ENCODE data around the gene PIK3C2A.
A peak's percentile ranks its signal among the peaks of the same experiment; 100 is the strongest.

Gene PIK3C2A

DNA sequence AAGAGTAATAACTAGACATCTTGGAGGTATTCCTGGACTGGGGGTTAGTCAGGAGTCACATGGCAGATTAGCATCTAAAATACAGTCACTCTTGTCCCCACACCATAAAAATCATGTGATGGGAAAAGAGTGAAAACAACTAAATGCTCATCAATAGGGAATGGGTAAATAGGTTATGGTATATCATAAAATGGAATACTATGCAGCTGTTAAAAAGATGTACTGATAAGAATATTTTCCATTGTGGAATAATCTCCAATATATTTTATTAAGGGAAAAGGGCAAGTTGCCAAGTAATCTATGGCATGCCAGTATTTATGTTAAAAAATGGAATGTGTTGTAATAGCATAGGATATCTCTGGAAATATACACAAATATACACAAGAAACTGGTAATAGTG lies 6.6 kb upstream of the PIK3C2A start:
- no peak for DNase-seq

DNA sequence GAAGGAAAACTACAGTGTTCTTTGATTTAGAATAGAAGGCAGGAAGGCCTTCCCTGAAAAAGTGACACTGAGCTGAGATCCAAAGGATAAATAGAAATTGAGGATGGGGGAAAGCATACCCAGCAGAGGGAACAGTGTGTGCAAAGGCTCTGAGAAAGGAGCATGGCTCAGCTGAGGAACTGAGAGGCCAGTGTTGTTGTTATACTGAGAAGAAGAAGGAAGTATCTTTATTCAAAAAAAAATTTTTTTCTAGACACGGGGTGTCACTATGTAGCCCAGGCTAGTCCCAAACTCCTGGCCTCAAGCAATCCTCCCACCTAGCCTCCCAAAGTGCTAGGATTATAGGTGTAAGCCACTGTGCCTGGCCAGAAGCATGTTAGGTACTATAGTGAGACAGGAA lies 3.5 kb upstream of the PIK3C2A start:
- no peak for DNase-seq

DNA sequence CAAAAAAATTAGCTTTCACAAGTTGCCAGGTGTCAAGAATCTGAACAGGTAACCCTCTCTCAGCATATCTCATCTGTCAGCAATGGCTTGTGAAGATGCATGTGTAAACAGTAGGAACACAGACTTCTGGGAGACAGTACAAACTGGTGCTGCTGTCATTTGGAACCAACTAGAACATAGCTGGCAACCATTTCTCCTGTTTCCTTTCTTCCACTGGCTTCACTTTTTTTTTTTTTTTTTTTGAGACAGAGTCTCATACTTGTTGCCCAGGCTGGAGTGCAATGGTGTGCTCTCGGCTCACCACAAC lies 2.1 kb upstream of the PIK3C2A start:
- DNase-seq: no peak

DNA sequence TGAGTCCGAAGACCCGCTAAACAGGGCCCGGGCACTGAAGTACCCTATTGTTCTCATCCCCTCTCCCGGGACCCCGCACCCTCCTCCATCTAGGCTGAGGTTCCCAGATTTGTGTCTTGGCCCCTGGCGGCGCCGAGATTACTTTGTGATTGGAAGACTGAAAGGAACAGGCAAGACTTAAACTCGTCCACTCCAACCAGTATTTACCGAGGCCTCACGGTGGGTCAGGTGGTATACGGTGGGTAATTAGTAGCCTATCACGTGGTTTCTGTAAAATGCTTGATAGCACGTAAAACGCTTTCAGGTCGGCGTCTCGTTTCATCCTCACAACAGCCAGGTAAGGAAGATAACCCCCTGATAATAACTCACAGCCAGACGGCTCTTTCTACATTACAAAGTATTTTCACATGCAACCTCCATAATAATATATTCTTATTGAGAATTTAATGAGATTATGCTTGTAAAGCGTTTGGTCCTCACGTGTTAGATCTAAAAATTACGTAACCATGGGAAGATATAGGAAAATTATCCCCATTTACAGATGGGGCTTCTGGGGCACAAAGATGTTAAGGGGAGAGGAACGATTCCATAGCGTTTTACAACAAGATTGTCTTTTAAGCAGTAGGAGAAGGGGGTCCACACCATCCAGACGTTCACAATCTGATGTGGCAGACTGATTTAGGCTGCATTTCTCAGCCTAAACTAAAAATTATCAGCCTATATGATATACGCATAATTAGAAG lies 642 bp upstream of the PIK3C2A start:
- peak; percentile 49 for DNase-seq

DNA sequence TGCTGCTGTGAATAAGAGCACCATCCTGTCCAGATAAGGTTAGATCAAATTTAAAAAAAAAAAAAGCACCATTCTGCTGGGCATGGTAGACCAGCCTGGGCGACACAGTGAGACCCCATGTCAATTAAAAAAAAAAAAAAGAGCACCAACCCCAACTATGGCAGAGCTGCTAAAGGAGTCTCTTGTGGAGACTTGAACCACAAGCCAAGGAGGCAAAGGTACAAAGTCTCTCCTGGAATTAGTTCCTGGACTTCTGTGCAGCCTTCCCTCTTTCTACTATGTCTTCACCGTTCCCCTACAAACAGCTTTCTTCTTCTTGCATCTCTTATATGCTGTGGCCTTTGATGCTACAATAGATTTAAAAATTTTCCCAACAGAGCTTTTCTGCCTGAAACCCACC lies 1.3 kb downstream of the PIK3C2A start:
- no peak for DNase-seq

DNA sequence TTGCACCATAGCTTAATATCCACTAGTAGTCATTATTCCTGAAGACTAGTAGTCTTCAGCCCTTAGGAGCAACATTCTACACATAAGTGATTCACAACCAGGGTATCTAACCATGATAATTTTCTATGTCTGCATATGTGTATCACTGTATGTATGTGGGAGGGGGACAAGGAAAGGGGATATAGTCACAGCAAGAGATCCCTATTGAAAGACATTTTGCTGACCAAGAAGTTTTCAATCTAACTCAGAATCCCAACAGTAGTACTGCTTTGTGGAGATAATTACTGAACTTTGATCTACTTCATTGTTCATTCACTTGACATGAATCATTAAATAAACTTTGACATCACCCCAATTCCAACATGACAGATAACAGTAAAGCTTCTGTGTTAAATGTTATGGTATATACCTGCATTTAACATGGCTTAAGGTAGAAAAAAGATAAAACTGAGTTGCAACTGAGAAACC lies 10.3 kb downstream of the PIK3C2A start:
- no peak for DNase-seq

DNA sequence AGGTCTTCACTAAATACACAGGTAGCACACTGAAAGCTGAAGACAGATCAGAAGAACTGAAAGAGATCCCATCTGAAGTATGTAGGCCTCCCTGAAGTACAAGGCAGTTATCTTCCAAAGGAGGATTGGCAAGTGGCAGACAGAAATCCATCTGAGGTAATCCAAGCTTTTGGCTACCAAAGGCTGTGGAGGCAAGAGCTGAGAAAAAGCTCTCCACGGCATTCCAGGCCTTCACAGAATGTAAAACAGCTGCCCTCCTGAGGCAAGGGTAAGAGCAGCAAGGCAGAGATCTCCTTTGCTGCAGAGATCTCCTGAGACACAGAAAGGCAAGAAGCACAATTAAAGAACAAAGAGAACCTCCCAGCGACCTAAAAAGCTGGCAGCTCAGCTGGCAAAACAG lies 19.1 kb downstream of the PIK3C2A start:
- no peak for DNase-seq

DNA sequence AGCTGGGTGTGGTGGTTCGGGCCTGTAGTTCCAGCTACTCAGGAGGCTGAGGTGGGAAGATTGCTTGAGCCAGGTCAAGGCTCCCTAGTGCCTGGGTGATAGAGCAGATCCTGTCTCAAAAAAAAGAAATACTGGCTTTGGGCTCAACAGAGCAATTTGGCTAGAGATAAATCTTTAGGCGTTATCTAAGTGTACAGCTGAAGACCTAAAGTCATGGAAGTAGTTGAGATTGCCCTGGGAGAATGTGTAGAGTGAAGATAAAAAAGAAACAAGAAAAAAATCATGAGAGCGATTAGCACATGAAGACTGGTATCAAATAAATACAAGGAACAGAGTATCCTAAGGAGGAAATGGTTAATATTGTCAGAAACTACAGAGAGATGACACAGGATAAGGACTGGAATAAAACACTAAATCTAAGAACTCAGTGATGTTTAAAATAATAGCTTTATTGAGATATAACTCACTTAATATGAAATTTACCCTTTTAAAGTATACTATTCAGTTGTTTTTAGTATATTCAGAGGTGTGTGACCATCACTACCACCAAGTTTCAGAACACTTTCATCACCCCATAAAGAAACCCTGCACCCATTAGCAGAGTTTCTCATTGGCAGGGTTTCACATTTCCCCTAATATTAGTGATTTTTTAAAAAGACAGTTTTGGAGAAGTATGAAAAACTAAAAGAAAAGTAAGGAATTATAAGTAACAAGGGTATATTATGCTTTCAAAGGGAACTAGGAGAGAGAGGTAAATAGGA lies 20.7 kb downstream of the PIK3C2A start:
- no peak for DNase-seq

DNA sequence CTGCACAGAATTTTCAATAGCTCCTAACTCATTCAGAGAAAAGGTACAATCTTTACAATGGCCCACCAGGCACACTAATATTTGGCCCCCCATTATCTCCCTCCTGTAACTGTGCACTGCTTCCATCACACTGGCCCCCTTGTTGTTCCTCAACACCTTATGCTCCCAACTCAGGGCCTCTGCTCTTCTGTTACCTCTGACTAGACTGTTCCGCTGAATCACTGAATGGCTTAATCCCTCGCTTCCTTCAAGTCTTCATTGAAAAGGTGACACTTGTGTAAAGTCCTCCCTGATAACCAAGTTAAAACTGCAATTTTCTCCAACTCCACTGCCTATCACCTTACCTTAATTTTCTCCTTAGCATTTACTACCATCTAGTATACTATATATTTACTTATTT lies 21.8 kb downstream of the PIK3C2A start:
- DNase-seq: no peak

DNA sequence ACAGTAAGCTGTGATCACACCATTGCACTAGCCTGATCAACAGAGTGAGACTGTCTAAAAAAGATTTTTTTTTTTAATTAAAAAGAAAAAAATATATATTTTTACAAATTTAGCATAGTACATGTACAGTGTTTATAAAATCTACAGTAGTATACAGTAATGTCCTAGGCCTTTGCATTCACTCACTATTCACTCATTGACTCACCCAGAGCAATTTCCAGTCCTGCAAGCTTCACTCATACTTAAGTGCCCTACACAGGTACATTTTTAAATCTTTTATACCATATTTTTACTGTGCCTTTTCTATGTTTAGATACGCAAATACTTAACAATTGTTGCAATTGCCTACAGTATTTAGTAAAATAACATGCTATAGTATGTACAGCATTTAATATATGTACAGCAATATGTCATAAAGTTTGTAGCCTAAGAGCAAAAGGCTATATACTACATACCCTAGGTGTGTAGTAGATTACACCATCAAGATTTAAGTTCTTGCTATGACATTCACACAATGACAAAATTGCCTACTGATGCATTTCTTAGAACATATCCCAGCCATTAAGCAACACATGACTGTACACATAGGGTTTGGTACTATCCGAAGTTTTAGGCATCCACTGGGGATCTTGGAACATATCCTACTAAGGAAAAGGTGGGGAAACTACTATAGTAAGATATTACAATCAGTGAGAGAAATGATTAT lies 22.8 kb downstream of the PIK3C2A start:
- no peak for DNase-seq

DNA sequence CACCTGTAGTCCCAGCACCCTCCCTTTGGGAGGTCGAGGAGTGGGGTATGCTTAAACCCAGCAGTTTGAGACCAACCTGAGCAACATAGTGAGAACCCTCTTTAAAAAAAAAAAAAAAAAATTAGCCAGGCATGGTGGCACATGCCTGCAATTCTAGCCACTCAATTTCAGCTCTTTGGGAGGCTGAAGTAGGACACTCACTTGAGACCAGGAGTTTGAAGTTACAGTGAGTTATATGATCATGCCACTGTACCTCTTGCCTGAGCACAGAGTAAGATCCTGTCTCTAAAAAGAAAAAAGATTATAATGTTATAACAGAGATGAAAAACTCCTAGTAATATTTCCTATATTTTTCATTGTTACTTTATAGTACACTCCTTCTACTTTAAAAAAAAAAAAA lies 23.9 kb downstream of the PIK3C2A start:
- DNase-seq: no peak

DNA sequence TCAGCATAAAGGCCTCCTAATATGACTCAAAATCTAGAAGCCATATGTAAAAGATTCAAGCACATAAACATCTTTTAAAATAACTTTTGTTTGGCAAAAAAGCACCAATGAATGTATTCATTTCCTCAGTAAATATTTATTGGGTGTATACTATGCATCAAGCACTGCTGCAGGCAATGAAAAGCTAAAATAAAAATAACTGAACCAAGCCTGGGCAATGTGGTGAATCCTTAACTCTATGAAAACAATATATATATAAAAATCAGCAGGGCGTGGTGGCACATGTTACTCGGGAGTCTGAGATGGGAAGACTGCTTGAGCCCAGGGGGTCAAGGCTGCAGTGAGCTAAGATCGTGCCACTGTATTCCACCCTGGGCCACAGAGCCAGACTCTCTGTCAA lies 27.8 kb downstream of the PIK3C2A start:
- DNase-seq: no peak

DNA sequence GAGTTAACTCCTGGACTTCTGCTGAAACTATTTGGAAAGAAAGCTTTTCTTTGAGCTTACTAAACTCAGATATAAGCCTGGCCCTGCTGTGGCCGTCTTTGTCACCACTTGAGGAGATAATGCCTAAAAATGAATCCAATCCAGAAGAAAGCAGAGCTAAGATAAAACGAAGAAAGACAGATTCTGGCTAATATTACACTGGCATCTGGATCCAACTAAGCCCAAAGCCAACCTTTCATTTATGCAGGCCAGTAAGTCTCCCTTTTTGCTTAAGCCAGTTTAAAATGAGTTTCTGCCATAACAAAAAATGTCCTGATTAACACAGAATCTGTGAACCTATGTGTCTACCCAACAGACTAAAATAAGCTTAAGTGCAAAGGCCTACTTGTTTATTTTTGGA lies 34.5 kb downstream of the PIK3C2A start:
- no peak for DNase-seq

DNA sequence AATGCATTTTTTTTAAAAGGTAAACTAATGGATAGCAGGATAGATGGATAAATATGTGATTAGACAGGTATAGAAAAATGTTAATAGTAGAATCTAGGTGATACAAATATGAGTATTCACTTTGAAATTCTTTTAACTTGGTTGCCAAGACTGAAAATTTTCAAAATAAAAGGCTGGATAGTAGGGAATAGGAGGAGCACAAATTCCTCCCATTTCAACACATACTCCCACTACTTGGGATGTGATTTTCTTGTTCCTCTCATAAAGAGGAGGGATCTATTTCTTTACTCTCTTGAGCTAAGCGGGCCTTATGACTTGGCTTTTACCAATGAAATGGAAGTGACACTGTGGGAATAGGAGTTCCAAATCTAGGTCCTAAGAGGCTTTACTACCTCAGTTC lies 35.9 kb downstream of the PIK3C2A start:
- DNase-seq: no peak

DNA sequence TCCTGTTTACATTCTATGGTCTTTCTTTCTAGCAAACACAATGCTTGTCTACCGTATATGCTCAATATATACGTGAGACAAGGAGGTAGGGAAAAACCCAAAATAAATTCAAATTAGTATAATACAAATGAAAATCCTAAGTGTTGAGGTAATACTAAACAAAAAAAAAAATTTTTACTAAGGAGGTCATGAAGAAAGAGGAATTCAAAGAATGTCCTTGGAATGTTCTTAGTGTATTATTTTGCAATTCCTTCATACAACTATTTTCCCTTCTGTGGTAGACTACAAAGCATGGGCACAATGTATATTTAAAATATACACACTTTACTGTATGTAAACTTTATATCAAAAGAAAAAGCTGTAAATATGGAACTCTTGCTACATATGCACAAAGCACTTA lies 36.4 kb downstream of the PIK3C2A start:
- no peak for DNase-seq

DNA sequence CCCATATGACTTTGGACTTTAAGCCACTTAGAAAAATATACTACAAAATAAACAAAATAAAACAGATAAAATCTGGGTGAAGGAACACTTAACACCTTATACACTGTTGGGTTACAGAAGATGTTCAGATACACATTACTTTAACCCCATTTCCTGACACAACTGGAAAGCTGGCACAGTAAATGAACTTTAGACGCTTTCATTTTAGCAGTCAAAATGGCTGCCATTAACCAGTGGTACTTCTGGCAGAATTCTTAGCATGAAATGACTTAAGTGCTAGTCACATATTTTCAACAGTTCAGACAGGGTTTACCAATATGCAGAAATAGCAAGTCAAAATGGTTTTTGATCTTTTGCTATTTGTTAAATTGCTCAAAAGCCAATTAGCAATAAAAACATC lies 37.9 kb downstream of the PIK3C2A start:
- no peak for DNase-seq

DNA sequence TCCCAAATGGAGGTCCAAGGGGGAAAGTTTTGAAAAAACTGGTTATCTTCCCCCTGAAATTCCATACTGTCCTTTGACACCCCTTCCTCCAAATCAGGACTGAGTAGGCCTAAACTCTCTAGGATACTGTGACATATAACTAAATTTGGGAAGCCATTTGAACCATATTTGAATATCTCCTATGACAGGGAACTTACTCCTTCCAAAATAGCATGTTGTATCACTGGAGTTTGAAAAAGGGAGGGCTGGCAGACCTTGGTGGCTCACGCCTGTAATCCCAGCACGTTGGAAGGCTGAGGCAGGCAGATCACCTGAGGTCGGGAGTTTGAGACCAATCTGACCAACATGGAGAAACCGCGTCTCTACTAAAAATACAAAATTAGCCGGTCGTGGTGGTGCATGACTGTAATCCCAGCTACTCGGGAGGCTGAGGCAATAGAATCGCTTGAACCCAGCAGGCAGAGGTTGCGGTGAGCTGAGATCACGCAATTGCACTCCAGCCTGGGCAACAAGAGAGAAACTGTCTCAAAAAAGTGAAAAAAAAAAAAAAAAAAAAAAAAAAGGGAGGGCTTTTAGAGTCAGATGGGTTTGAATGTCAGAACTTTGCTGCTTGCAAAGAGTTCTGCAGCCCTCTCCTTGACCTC lies 42.4 kb downstream of the PIK3C2A start:
- DNase-seq: no peak

DNA sequence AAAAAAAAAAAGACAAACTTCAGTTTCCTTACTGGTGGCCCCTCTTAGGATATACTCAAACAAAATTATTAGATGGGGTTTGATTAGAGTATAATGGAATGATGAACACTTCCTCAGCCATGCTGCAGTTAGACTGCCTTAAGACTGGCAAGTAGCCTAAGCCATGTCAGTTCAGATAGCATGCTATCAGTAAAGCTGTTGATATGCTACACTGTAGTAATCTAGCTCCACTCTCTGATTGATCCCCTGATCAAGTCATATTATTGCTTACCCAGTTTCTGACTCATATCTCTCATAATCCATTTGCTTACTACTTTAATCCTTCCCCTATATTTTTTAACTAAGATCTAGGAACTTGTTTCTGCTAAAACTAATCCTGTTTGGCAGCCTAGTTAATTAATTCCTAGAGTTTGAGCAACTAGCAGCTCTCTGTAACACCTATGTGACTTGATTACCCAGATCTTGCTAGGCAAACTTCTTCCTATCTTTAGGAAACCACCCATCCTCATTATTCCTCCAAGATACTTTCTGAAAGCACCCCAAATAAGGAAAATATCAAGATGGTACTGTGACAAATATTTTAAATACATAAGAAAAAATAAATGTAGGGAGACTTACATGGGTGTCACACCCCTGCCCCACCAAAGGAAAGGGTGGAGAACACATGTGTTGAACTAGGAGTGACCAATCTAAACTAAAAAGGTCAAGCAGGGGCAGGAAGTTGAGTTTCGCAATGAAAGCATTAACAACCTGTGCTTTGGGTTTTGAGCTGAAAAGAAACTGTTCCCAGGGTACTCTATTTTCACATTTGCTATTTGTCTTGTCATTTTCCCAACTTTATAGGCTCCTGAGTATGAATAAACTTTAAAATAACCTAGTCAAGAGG lies 43.2 kb downstream of the PIK3C2A start:
- DNase-seq: no peak

DNA sequence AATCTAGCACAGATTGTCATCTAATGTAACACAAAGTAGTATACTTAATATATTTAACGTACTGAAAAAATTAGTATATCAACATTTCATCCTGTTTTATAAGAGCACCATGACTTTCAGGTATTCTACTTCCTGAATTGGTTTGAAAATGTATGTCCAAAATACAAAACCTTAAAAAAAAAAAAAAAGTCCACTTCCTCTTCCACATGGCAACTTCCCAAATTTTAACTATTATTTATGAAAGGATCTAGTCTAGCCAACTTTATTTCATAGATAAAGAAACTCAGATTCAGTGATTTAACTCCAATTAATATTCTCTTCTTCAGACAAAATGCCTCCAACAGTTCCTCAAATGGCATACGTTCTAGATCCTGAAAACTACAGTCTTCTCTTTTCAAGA lies 44.0 kb downstream of the PIK3C2A start:
- no peak for DNase-seq

DNA sequence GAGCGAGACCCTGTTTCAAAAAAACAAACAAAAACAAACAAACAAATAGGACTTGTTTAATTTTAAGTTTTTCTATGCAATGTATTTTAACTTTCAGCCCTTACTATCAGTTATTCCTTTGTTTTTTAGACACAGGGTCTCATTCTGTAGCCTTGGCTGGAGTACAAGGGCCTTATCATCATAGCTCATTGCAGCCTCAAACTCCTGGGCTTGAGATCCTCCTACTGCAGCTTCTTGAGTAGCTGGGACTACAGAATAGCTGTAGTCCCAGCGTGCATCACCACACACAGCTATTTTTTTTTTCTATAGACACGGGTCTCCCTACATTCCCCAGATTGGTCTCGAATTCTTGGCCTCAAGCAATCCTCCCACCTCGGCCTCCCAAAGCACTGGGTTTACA lies 44.5 kb downstream of the PIK3C2A start:
- no peak for DNase-seq

DNA sequence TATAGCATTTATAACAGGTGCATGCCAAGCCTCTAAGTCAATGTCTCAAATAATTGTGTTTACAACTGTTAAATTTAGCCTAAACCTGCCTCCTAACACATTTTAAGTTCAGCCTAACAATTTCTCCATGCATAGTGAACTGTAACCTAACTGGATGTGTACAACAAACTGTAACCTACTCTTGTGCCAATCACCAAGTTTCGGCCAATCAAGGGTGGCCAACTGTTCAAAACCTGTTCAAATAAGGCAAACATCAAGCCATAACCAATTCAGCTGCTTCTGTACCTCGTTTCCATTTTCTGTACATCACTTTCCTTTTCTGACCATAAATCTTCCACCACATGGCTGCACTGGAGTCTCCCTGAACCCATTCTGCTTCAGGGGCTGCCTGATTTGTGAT lies 45.4 kb downstream of the PIK3C2A start:
- no peak for DNase-seq

DNA sequence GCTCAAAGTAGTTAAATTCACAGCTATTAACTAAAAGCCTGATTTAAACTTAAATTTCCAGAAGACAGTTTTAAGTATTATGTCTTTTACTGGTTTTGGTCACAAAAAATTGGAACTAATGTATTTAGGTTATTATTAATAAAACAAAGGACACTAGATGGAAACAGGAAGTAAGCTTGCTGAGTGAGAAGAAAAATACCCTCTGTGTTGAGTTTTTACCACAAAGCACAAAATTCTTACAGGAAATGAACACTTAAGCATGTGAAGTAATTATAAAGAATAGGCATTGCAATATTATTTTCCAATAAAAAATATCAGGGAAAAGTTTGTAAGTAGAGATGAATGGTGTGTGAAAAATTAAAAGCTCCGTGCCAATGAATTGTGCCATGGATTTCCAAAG lies 46.3 kb downstream of the PIK3C2A start:
- DNase-seq: no peak

DNA sequence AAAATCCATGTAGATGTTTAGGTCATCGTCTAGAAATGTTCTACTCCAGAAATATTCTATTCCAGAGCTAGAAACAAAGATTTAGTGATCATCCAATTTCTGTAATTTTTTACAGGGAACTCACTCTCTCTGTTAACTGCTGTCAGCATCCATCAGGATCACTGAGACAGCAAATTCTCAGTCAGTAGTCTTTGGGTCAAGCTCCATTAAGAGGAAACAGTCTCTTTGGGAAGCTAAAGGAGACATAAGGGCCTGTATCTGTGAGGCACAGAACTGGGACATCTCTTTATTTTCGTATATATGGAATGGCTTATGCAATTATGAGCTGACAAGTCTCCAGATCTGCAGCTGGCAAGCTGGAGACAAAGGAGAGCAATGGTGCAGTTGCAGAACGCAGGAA lies 48.3 kb downstream of the PIK3C2A start:
- DNase-seq: no peak
